Spleen (tissue), 7 donors: Measurements from ENCODE around the gene KDM4B.

Experiments used
- POLR2A ChIP-seq, 3 donors: fragments of 450-650 bp; IDR thresholded peaks; one replicate each; pipeline ENCODE4 v1.5.1; 2017; ENCODE audit warnings: antibody characterized with exemption in 3 of 3, mild to moderate bottlenecking in 1 of 3
- TF ChIP-seq, protein P1 (sequence below), 11 experiments: fragments of 200-600 bp in 7 of 11; fragments of 450-650 bp in 4 of 11; sonication (generic) in 4 of 11; IDR thresholded peaks in 8 of 11; conservative IDR thresholded peaks in 3 of 11; 1 replicate in 7 of 11; 2 replicates in 4 of 11; pipeline versions ENCODE4 v1.4.0 to v1.8.0; 2016 to 2021; ENCODE audit warnings: antibody characterized with exemption in 11 of 11, inconsistent platforms in 4 of 11, mild to moderate bottlenecking in 1 of 11
- donor health status: DM: no; HTN: no; CAD: no; lungs with moderate emphysema.
- donor health status: DM: no; HTN: no; CAD: no.
- donor health status: DM: no; HTN: no; CAD: no.

DNA sequence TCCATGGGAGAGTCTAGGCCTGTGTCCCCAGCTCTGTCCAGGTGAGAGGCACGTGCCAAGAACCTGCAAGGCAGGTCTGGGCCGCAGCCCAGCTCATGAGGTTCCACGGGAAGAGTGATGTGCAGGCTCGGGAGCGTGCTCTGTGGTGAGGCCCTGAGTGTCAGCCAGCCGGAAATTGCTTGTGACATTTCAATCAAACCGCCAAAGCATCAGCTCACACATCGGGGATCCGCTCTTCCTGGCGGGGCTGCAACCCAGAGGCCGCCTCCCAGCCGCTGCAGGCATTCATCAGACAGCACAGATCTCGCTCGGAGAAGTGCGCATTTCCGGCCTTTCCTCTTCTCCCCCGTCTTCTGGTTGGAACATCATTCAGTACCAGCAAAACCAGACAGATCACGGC lies 109.3 kb downstream of the KDM4B start:
- TF ChIP-seq POLR2A (IDR thresholded peaks at IDR 0.05), result no peak
- TF ChIP-seq, protein P1, sequence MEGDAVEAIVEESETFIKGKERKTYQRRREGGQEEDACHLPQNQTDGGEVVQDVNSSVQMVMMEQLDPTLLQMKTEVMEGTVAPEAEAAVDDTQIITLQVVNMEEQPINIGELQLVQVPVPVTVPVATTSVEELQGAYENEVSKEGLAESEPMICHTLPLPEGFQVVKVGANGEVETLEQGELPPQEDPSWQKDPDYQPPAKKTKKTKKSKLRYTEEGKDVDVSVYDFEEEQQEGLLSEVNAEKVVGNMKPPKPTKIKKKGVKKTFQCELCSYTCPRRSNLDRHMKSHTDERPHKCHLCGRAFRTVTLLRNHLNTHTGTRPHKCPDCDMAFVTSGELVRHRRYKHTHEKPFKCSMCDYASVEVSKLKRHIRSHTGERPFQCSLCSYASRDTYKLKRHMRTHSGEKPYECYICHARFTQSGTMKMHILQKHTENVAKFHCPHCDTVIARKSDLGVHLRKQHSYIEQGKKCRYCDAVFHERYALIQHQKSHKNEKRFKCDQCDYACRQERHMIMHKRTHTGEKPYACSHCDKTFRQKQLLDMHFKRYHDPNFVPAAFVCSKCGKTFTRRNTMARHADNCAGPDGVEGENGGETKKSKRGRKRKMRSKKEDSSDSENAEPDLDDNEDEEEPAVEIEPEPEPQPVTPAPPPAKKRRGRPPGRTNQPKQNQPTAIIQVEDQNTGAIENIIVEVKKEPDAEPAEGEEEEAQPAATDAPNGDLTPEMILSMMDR (IDR thresholded peaks at IDR 0.05 in 8 of 11, conservative IDR thresholded peaks at IDR 0.05 in 3 of 11), result no peak
